Chondrocyte (in vitro differentiated cells): ENCODE results near the gene SLC9A9. TPM values are rescaled to one million over a fixed set of nuclear protein-coding genes. Genes with fewer than 3 reads are reported as not detected.

Experiments
- DNase-seq: peaks from one replicate; pipeline ENCODE4 v3.0.0; 2021; ENCODE audit warnings: mixed read lengths, low spot score
- H3K27ac Mint-ChIP-seq: one replicate; pipeline ENCODE4 v1.8.0; 2021; ENCODE audit warnings: mild to moderate bottlenecking, moderate library complexity, mixed read lengths; ENCODE audit not compliant: unreplicated experiment
- H3K27me3 Mint-ChIP-seq: 2 replicates; pipeline ENCODE4 v1.8.0; 2021; ENCODE audit warnings: low read depth, mixed read lengths
- H3K36me3 Mint-ChIP-seq: 2 replicates; pipeline ENCODE4 v1.8.0; 2021; ENCODE audit warnings: low read depth, mixed read lengths
- H3K4me1 Mint-ChIP-seq: 2 replicates; pipeline ENCODE4 v1.8.0; 2021; ENCODE audit warnings: low read depth, mild to moderate bottlenecking, mixed read lengths
- H3K4me3 Mint-ChIP-seq: one replicate; pipeline ENCODE4 v1.8.0; 2021; ENCODE audit warnings: mild to moderate bottlenecking, moderate library complexity, mixed read lengths; ENCODE audit not compliant: unreplicated experiment
- H3K9me3 Mint-ChIP-seq: 2 replicates; pipeline ENCODE4 v1.8.0; 2021; ENCODE audit warnings: low read depth, mixed read lengths
- CTCF ChIP-seq: fragments of 200-600 bp; sonication (generic); IDR thresholded peaks from 2 replicates; pipeline ENCODE4 v1.5.0; 2021; ENCODE audit warnings: antibody characterized with exemption, mild to moderate bottlenecking, moderate library complexity
- total RNA-seq: library from RNA; stranded (reverse); gene quantifications from 3 replicates; pipeline ENCODE4 v1.2.1, GENCODE V29; 2021

The SLC9A9 gene
- total RNA-seq, 1 donor from 2014 or later = 2.6 TPM

- no peak for DNase-seq
- no peak overlapping the region for H3K27ac Mint-ChIP-seq
- peaks cover under 1% of the 10 kb centered on the region for H3K4me1 Mint-ChIP-seq
- no peak overlapping the region for H3K4me3 Mint-ChIP-seq
- H3K36me3 Mint-ChIP-seq = peaks cover 1% of the 10 kb centered on the region
- no peaks in the 10 kb centered on the region for H3K27me3 Mint-ChIP-seq
- peaks cover 5% of the 10 kb centered on the region for H3K9me3 Mint-ChIP-seq
- no peak for TF ChIP-seq CTCF
Measured at GRCh38 chr3:143271136-143271535, 577.1 kb downstream of the SLC9A9 start.

- no peak for TF ChIP-seq CTCF
- no peak for DNase-seq
- Mint-ChIP-seq H3K4me3 (no peak overlapping the region), H3K4me1 (no peaks in the 10 kb centered on the region), H3K9me3 (no peaks in the 10 kb centered on the region), H3K27me3 (no peaks in the 10 kb centered on the region), H3K36me3 (peaks cover 1% of the 10 kb centered on the region), H3K27ac (no peak overlapping the region)
Measured at GRCh38 chr3:143269741-143270140, 578.5 kb downstream of the SLC9A9 start.

GRCh38 chr3:143267989-143268388 lies 580.3 kb downstream of the SLC9A9 start:
- Mint-ChIP-seq H3K27ac (no peak overlapping the region), H3K4me3 (no peak overlapping the region), H3K9me3 (no peaks in the 10 kb centered on the region), H3K4me1 (no peaks in the 10 kb centered on the region), H3K36me3 (peaks cover 1% of the 10 kb centered on the region), H3K27me3 (no peaks in the 10 kb centered on the region)
- no peak for DNase-seq
- TF ChIP-seq CTCF = no peak

- no peaks in the 10 kb centered on the region for H3K9me3 Mint-ChIP-seq
- no peaks in the 10 kb centered on the region for H3K4me1 Mint-ChIP-seq
- peaks cover 1% of the 10 kb centered on the region for H3K36me3 Mint-ChIP-seq
- no peak for TF ChIP-seq CTCF
- no peak for DNase-seq
- no peaks in the 10 kb centered on the region for H3K27me3 Mint-ChIP-seq
- H3K27ac Mint-ChIP-seq = no peak overlapping the region
- H3K4me3 Mint-ChIP-seq = no peak overlapping the region
Measured at GRCh38 chr3:143266927-143267326, 581.3 kb downstream of the SLC9A9 start.

- H3K4me1 Mint-ChIP-seq = no peaks in the 10 kb centered on the region
- no peaks in the 10 kb centered on the region for H3K36me3 Mint-ChIP-seq
- no peak overlapping the region for H3K27ac Mint-ChIP-seq
- no peaks in the 10 kb centered on the region for H3K27me3 Mint-ChIP-seq
- no peak overlapping the region for H3K4me3 Mint-ChIP-seq
- no peaks in the 10 kb centered on the region for H3K9me3 Mint-ChIP-seq
- TF ChIP-seq CTCF = no peak
- DNase-seq = no peak
Measured at GRCh38 chr3:143266511-143266910, 581.8 kb downstream of the SLC9A9 start.
